Activated naive CD8-positive, alpha-beta T cell treated with anti-CD3 and anti-CD28 coated beads, Interleukin-2, amount 10 ng/mL, durations not matched to agents 7 days and 5 days (primary cell): ENCODE data around the gene KLHL28. TPM values are rescaled to one million over a fixed set of nuclear protein-coding genes. Genes with fewer than 3 reads are reported as not detected.

Experiments
- ATAC-seq: fragments of 150-1000 bp; cut with Tn5 transposase; one replicate; pipeline ENCODE4 v1.10.0; 2021; ENCODE audit warnings: low read depth, moderate library complexity
- POLR2A ChIA-PET: fragments of 350-600 bp; sonication (Branson Sonifier 250); formaldehyde crosslinking; loops from one replicate; lab custom pipeline; 2021; ENCODE audit warnings: antibody characterized with exemption; lab: Charles Lee
- DNase-seq: peaks from one replicate; pipeline ENCODE4 v3.0.0; 2021
- H3K27ac Mint-ChIP-seq: one replicate; pipeline ENCODE4 v1.8.0; 2022; ENCODE audit warnings: mild to moderate bottlenecking, mixed read lengths
- H3K27me3 Mint-ChIP-seq: one replicate; pipeline ENCODE4 v1.8.0; 2022; ENCODE audit warnings: mild to moderate bottlenecking, moderate library complexity, mixed read lengths
- H3K36me3 Mint-ChIP-seq: one replicate; pipeline ENCODE4 v1.8.0; 2021; ENCODE audit warnings: mild to moderate bottlenecking, mixed read lengths
- H3K4me1 Mint-ChIP-seq: one replicate; pipeline ENCODE4 v1.8.0; 2021; ENCODE audit warnings: mixed read lengths
- H3K4me3 Mint-ChIP-seq: one replicate; pipeline ENCODE4 v1.8.0; 2022; ENCODE audit warnings: mild to moderate bottlenecking, moderate library complexity, mixed read lengths
- H3K9me3 Mint-ChIP-seq: one replicate; pipeline ENCODE4 v1.8.0; 2021; ENCODE audit warnings: mixed read lengths
- total RNA-seq, 2 experiments: library from RNA; stranded (reverse); gene quantifications; one replicate each; pipeline ENCODE4 v1.2.3, GENCODE V29; 2021

The KLHL28 gene
- total RNA-seq, 2 experiments from 2014 or later: 19.6 to 22.4 TPM

- Mint-ChIP-seq H3K27ac (no peak overlapping the region), H3K36me3 (peaks cover 68% of the 10 kb centered on the region), H3K9me3 (peaks cover 9% of the 10 kb centered on the region), H3K27me3 (no peaks in the 10 kb centered on the region), H3K4me1 (peaks cover 43% of the 10 kb centered on the region), H3K4me3 (peak overlapping the region; percentile 7)
- DNase-seq (no peak), ATAC-seq (no peak)
- POLR2A ChIA-PET: no interaction called here
Measured at GRCh38 chr14:44968714-44969113, 7.0 kb upstream of the KLHL28 start.

GRCh38 chr14:44966601-44967336 lies 5.0 kb upstream of the KLHL28 start:
- peaks cover 53% of the 10 kb centered on the region for H3K4me1 Mint-ChIP-seq
- H3K9me3 Mint-ChIP-seq: peaks cover 7% of the 10 kb centered on the region
- no peak for DNase-seq
- H3K27me3 Mint-ChIP-seq: no peaks in the 10 kb centered on the region
- no peak for ATAC-seq
- H3K27ac Mint-ChIP-seq: no peak overlapping the region
- H3K36me3 Mint-ChIP-seq: peaks cover 56% of the 10 kb centered on the region
- POLR2A ChIA-PET: no interaction called here
- peak overlapping the region; percentile 38 for H3K4me3 Mint-ChIP-seq

DNA sequence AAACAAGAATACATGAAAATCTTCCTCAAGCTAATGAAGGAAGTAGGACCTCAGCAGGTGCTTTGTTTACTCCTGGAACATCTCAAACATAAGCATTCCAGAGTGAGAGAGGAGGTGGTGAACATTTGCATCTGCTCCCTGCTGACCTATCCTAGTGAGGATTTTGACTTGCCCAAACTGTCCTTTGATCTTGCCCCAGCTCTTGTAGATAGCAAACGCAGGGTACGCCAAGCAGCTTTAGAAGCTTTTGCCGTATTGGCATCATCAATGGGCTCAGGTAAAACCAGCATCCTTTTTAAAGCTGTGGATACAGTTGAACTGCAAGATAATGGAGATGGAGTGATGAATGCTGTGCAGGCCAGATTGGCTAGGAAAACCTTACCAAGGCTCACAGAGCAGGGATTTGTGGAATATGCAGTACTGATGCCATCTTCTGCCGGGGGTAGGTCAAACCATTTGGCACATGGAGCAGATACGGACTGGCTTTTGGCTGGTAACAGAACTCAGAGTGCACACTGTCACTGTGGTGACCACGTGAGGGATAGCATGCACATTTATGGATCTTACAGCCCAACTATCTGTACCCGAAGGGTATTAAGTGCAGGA lies 2.1 kb upstream of the KLHL28 start:
- H3K4me3 Mint-ChIP-seq: no peak overlapping the region
- peaks cover 31% of the 10 kb centered on the region for H3K36me3 Mint-ChIP-seq
- peak overlapping the region; percentile 32 for H3K27ac Mint-ChIP-seq
- peaks cover 4% of the 10 kb centered on the region for H3K9me3 Mint-ChIP-seq
- POLR2A ChIA-PET: interaction anchor here (3.4 kb wide), 1 partner anchor 121 kb away, joined by 20 read pairs; the partner anchor contains the start of gene PRPF39
- no peak for DNase-seq
- H3K27me3 Mint-ChIP-seq: no peaks in the 10 kb centered on the region
- no peak for ATAC-seq
- peaks cover 48% of the 10 kb centered on the region for H3K4me1 Mint-ChIP-seq

DNA sequence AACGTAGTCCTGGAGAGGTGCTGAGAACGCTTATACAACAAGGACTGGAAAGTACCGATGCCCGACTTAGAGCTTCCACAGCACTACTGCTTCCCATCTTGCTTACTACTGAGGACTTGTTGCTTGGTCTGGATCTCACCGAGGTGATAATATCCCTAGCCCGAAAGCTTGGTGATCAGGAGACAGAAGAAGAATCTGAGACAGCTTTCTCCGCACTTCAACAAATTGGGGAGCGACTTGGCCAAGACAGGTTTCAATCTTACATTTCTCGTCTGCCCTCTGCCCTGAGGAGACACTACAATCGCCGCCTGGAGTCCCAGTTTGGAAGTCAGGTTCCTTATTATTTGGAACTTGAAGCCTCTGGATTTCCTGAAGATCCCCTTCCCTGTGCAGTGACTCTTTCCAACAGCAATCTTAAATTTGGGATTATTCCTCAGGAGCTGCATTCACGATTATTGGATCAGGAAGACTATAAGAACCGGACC lies 1.3 kb upstream of the KLHL28 start:
- ATAC-seq: no peak
- Mint-ChIP-seq H3K4me1 (peaks cover 49% of the 10 kb centered on the region), H3K9me3 (peaks cover 2% of the 10 kb centered on the region), H3K27ac (no peak overlapping the region), H3K36me3 (peaks cover 24% of the 10 kb centered on the region), H3K27me3 (no peaks in the 10 kb centered on the region), H3K4me3 (no peak overlapping the region)
- POLR2A ChIA-PET: interaction anchor here (1.0 to 3.4 kb wide), 5 partner anchors 46 to 289 kb away, joined by 3 to 38 read pairs (median 12); partner anchors contain the start of genes FANCM, FKBP3 and PRPF39
- DNase-seq: no peak

- peaks cover 46% of the 10 kb centered on the region for H3K4me1 Mint-ChIP-seq
- POLR2A ChIA-PET: interaction anchor here (1.0 to 3.4 kb wide), 10 partner anchors 16 to 291 kb away, joined by 3 to 38 read pairs (median 6); partner anchors contain the start of genes FANCM, FKBP3 and PRPF39
- H3K27me3 Mint-ChIP-seq: no peaks in the 10 kb centered on the region
- peaks cover under 1% of the 10 kb centered on the region for H3K9me3 Mint-ChIP-seq
- H3K27ac Mint-ChIP-seq: no peak overlapping the region
- H3K4me3 Mint-ChIP-seq: no peak overlapping the region
- peaks cover 21% of the 10 kb centered on the region for H3K36me3 Mint-ChIP-seq
- DNase-seq: no peak
- peak; percentile 53 for ATAC-seq
Measured at GRCh38 chr14:44962334-44963043, 742 bp upstream of the KLHL28 start.

DNA sequence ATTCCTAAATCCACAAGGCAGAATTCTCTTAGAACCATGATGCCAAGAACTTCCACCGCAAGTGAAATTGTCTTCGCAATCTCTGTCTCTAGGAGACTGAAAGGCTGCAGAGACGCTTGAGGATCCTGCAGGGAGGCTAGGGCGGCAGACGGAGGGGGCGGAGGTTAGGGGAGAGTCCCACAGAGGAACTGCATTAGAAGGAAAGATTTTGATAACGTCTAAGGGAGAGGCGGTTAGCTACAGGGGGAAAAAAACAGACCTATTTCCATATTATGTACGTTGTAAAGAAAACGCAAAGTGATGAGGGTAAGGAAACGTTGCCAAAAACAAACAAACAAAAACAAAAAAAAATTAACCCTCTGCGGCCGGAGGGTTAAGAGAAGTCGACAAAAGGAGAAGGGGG lies 595 bp downstream of the KLHL28 start:
- no peak overlapping the region for H3K27ac Mint-ChIP-seq
- DNase-seq (peak; percentile 56), ATAC-seq (peak; percentile 32)
- H3K36me3 Mint-ChIP-seq: peaks cover 12% of the 10 kb centered on the region
- H3K27me3 Mint-ChIP-seq: no peaks in the 10 kb centered on the region
- peaks cover 39% of the 10 kb centered on the region for H3K4me1 Mint-ChIP-seq
- POLR2A ChIA-PET: interaction anchor here (1.1 to 3.4 kb wide), 9 partner anchors 9 to 293 kb away, joined by 3 to 38 read pairs (median 5); partner anchors contain the start of genes FANCM, FKBP3 and PRPF39
- H3K4me3 Mint-ChIP-seq: no peak overlapping the region
- no peaks in the 10 kb centered on the region for H3K9me3 Mint-ChIP-seq

GRCh38 chr14:44960646-44961045 lies 1.1 kb downstream of the KLHL28 start:
- peaks cover 12% of the 10 kb centered on the region for H3K36me3 Mint-ChIP-seq
- H3K27me3 Mint-ChIP-seq: no peaks in the 10 kb centered on the region
- peaks cover 39% of the 10 kb centered on the region for H3K4me1 Mint-ChIP-seq
- DNase-seq (no peak), ATAC-seq (no peak)
- H3K27ac Mint-ChIP-seq: peak overlapping the region; percentile 72
- H3K9me3 Mint-ChIP-seq: no peaks in the 10 kb centered on the region
- POLR2A ChIA-PET: interaction anchor here (1.1 to 3.4 kb wide), 6 partner anchors 8 to 293 kb away, joined by 3 to 38 read pairs (median 6); partner anchors contain the start of genes FANCM, FKBP3 and PRPF39
- no peak overlapping the region for H3K4me3 Mint-ChIP-seq

GRCh38 chr14:44960146-44960545 lies 1.6 kb downstream of the KLHL28 start:
- Mint-ChIP-seq H3K27ac (peak overlapping the region; percentile 72), H3K27me3 (no peaks in the 10 kb centered on the region), H3K4me1 (peaks cover 38% of the 10 kb centered on the region), H3K9me3 (no peaks in the 10 kb centered on the region), H3K36me3 (peaks cover 10% of the 10 kb centered on the region), H3K4me3 (no peak overlapping the region)
- POLR2A ChIA-PET: interaction anchor here (0.5 to 2.0 kb wide), 2 partner anchors 151 to 294 kb away, joined by 4 to 5 read pairs; no protein-coding TSS in a partner anchor
- ATAC-seq (no peak), DNase-seq (no peak)

GRCh38 chr14:44959538-44959937 lies 2.2 kb downstream of the KLHL28 start:
- Mint-ChIP-seq H3K36me3 (peaks cover 6% of the 10 kb centered on the region), H3K27me3 (no peaks in the 10 kb centered on the region), H3K9me3 (no peaks in the 10 kb centered on the region), H3K4me1 (peaks cover 34% of the 10 kb centered on the region), H3K4me3 (no peak overlapping the region), H3K27ac (no peak overlapping the region)
- DNase-seq (no peak), ATAC-seq (no peak)
- POLR2A ChIA-PET: no interaction called here

- Mint-ChIP-seq H3K27ac (no peak overlapping the region), H3K4me3 (no peak overlapping the region), H3K9me3 (no peaks in the 10 kb centered on the region), H3K27me3 (no peaks in the 10 kb centered on the region), H3K4me1 (peaks cover 25% of the 10 kb centered on the region), H3K36me3 (peaks cover 7% of the 10 kb centered on the region)
- DNase-seq: no peak
- ATAC-seq: no peak
- POLR2A ChIA-PET: no interaction called here
Measured at GRCh38 chr14:44956866-44957265, 4.9 kb downstream of the KLHL28 start.

DNA sequence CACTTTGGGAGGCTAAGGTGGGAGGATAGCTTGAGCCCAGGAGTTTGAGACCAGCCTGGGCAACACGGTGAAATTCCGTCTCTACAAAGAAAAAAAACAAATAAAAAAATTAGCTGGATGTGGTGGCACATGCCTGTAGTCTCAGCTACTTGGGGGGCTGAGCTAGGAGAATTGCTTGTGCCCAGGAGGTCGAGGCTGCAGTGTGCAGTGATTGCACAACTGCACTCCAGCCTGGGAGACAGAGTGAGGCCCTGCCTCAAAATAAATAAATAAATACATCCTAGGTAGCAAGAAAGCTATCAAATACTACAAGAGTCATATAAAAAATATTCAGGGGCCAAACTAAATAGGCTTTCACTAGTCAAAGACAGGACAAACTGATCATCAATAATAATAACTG lies 6.2 kb downstream of the KLHL28 start:
- Mint-ChIP-seq H3K27me3 (no peaks in the 10 kb centered on the region), H3K4me1 (peaks cover 25% of the 10 kb centered on the region), H3K4me3 (no peak overlapping the region), H3K9me3 (no peaks in the 10 kb centered on the region), H3K27ac (no peak overlapping the region), H3K36me3 (peaks cover 7% of the 10 kb centered on the region)
- no peak for ATAC-seq
- POLR2A ChIA-PET: no interaction called here
- no peak for DNase-seq

GRCh38 chr14:44954750-44955149 lies 7.0 kb downstream of the KLHL28 start:
- H3K27me3 Mint-ChIP-seq: no peaks in the 10 kb centered on the region
- no peaks in the 10 kb centered on the region for H3K9me3 Mint-ChIP-seq
- ATAC-seq (no peak), DNase-seq (no peak)
- H3K27ac Mint-ChIP-seq: no peak overlapping the region
- POLR2A ChIA-PET: no interaction called here
- H3K36me3 Mint-ChIP-seq: peaks cover 8% of the 10 kb centered on the region
- peaks cover 18% of the 10 kb centered on the region for H3K4me1 Mint-ChIP-seq
- H3K4me3 Mint-ChIP-seq: no peak overlapping the region
